Measurements from ENCODE around the gene MYH10.

The MYH10 gene

DNA sequence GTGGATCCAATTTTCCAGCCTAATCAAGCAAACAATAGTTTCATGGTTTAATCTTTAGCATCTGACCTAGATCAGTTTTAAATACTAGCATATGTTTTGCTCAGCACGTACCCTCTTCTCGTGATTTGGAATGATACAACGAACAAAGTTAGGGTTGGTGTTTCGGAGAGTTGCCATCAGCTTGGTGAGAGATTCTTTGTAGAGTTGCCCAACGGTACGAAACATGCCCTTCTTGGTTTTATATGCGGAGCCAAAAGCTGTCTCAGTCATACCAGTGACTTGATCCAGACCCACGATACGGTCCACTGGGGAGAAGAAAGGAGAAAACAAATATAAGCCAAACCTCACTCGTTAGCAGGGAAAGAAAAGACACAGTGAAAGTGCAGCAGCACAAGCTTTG is 109.5 kb downstream of the MYH10 start:
- Histone ChIP-seq H3F3A (ENCODE audit: insufficient read depth, low read length) (no peaks in the 10 kb centered on the region), H3K4me2 (ENCODE audit: low read depth, low read length) (no peak overlapping the region), H3K27ac (ENCODE audit: low read length) (no peak overlapping the region), H3K9me2 (replicated peaks; ENCODE audit: insufficient read depth, low read length) (no peaks in the 10 kb centered on the region), H3K9me3 (replicated peaks; ENCODE audit: insufficient read depth, low read length) (no peaks in the 10 kb centered on the region), H3K36me3 (replicated peaks; ENCODE audit: insufficient read depth, low read length) (no peaks in the 10 kb centered on the region; the same call in 1 of the 2 replicates), H2AFZ (ENCODE audit: low read length) (no peak overlapping the region), H4K20me1 (ENCODE audit: insufficient read depth, low read length) (no peaks in the 10 kb centered on the region), H3K4me3 (ENCODE audit: low read length) (no peak overlapping the region), H3K79me2 (ENCODE audit: low read length) (no peaks in the 10 kb centered on the region), H3K27me3 (replicated peaks; ENCODE audit: insufficient read depth, low read length) (no peaks in the 10 kb centered on the region), H3K9ac (ENCODE audit: low read length) (no peak overlapping the region), H3K4me1 (ENCODE audit: low read length) (no peaks in the 10 kb centered on the region)
- TF ChIP-seq, protein P1, sequence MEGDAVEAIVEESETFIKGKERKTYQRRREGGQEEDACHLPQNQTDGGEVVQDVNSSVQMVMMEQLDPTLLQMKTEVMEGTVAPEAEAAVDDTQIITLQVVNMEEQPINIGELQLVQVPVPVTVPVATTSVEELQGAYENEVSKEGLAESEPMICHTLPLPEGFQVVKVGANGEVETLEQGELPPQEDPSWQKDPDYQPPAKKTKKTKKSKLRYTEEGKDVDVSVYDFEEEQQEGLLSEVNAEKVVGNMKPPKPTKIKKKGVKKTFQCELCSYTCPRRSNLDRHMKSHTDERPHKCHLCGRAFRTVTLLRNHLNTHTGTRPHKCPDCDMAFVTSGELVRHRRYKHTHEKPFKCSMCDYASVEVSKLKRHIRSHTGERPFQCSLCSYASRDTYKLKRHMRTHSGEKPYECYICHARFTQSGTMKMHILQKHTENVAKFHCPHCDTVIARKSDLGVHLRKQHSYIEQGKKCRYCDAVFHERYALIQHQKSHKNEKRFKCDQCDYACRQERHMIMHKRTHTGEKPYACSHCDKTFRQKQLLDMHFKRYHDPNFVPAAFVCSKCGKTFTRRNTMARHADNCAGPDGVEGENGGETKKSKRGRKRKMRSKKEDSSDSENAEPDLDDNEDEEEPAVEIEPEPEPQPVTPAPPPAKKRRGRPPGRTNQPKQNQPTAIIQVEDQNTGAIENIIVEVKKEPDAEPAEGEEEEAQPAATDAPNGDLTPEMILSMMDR (IDR thresholded peaks at IDR 0.05; ENCODE audit: low read length) = no peak
- TF ChIP-seq EZH2 (optimal IDR thresholded peaks at IDR 0.05; ENCODE audit: low read depth, low read length) = no peak
- no peak for TF ChIP-seq EZH2phosphoT487 (IDR thresholded peaks at IDR 0.05; ENCODE audit: low read length)
- DNase-seq = no peak

DNA sequence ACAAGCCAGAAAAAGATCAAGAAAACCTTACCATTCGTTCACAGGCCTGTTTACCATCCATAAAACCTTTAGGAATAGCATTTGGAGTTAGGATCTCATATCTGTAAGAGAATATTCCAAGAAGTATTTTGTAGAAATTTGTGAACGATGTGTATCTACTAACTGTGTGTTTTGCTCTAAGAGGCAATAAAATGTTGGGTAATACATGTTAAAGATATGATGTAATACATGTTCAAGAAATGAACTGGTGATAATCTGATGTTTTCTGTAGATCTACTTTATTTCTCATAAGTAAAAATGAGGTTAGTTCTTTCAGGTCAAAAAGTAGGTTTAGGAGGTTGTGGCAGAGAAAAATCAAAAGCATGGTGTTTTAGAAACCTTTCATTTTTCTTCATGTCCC is 111.7 kb downstream of the MYH10 start:
- Histone ChIP-seq H3K4me3 (ENCODE audit: low read length) (no peak overlapping the region), H3F3A (ENCODE audit: insufficient read depth, low read length) (no peaks in the 10 kb centered on the region), H3K27me3 (replicated peaks; ENCODE audit: insufficient read depth, low read length) (no peaks in the 10 kb centered on the region), H3K9me3 (replicated peaks; ENCODE audit: insufficient read depth, low read length) (no peaks in the 10 kb centered on the region), H3K36me3 (replicated peaks; ENCODE audit: insufficient read depth, low read length) (no peaks in the 10 kb centered on the region; the same call in 1 of the 2 replicates), H3K9me2 (replicated peaks; ENCODE audit: insufficient read depth, low read length) (no peaks in the 10 kb centered on the region), H2AFZ (ENCODE audit: low read length) (no peak overlapping the region), H3K27ac (ENCODE audit: low read length) (no peak overlapping the region), H3K79me2 (ENCODE audit: low read length) (no peaks in the 10 kb centered on the region), H3K9ac (ENCODE audit: low read length) (no peak overlapping the region), H4K20me1 (ENCODE audit: insufficient read depth, low read length) (no peaks in the 10 kb centered on the region), H3K4me1 (ENCODE audit: low read length) (no peaks in the 10 kb centered on the region), H3K4me2 (ENCODE audit: low read depth, low read length) (no peak overlapping the region)
- no peak for DNase-seq
- no peak for TF ChIP-seq EZH2phosphoT487 (IDR thresholded peaks at IDR 0.05; ENCODE audit: low read length)
- TF ChIP-seq, protein P1 (IDR thresholded peaks at IDR 0.05; ENCODE audit: low read length) = no peak
- TF ChIP-seq EZH2 (optimal IDR thresholded peaks at IDR 0.05; ENCODE audit: low read depth, low read length) = no peak

DNA sequence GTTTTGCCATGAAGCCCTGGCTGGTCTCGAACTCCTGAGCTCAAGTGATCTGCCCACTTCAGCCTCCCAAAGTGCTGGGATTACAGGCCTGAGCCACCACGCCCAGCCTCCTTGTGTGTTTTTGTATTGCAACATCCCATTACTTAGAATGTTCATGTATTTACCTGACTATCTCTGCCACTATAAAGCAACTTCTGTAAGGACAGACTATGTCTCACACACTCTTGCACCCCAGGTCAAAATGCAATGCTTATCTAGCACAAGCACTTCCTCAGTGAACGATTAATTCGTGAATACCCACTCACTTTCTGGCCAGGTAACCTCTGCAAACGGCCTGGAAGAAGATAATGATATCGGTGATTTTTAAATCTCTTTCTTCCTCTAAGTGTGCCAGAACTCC is 112.2 kb downstream of the MYH10 start:
- no peaks in the 10 kb centered on the region for H3K4me1 ChIP-seq (ENCODE audit: low read length)
- no peaks in the 10 kb centered on the region for H3F3A ChIP-seq (ENCODE audit: insufficient read depth, low read length)
- no peaks in the 10 kb centered on the region; the same call in 1 of the 2 replicates for H3K36me3 ChIP-seq (replicated peaks; ENCODE audit: insufficient read depth, low read length)
- no peak for DNase-seq
- no peak overlapping the region for H3K9ac ChIP-seq (ENCODE audit: low read length)
- H3K4me3 ChIP-seq (ENCODE audit: low read length) = no peak overlapping the region
- no peak overlapping the region for H3K4me2 ChIP-seq (ENCODE audit: low read depth, low read length)
- no peak for TF ChIP-seq EZH2phosphoT487 (IDR thresholded peaks at IDR 0.05; ENCODE audit: low read length)
- no peak for TF ChIP-seq EZH2 (optimal IDR thresholded peaks at IDR 0.05; ENCODE audit: low read depth, low read length)
- no peaks in the 10 kb centered on the region for H3K27me3 ChIP-seq (replicated peaks; ENCODE audit: insufficient read depth, low read length)
- H2AFZ ChIP-seq (ENCODE audit: low read length) = no peak overlapping the region
- H3K79me2 ChIP-seq (ENCODE audit: low read length) = no peaks in the 10 kb centered on the region
- H3K9me3 ChIP-seq (replicated peaks; ENCODE audit: insufficient read depth, low read length) = no peaks in the 10 kb centered on the region
- H3K9me2 ChIP-seq (replicated peaks; ENCODE audit: insufficient read depth, low read length) = no peaks in the 10 kb centered on the region
- no peaks in the 10 kb centered on the region for H4K20me1 ChIP-seq (ENCODE audit: insufficient read depth, low read length)
- no peak overlapping the region for H3K27ac ChIP-seq (ENCODE audit: low read length)

DNA sequence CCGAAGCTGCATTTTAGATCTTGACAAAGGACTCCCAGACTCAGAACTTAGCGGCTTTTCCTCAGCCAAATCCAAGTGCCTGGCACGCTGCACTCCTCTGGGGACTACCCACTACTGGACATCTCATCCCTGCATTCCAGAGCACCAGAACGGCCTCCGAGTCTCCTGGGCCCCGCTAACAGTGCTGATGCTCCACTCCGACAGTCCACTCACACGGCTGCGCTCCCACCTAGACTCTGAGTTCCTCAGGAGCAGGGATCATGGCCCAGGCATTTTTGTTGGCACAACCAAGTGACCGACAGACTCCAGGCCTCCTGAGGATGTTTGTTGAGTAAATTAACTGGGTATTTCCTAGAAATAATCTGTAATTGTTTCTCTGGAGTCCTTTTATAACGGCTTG is 115.7 kb downstream of the MYH10 start:
- Histone ChIP-seq H3F3A (ENCODE audit: insufficient read depth, low read length) (no peaks in the 10 kb centered on the region), H3K9me2 (replicated peaks; ENCODE audit: insufficient read depth, low read length) (no peaks in the 10 kb centered on the region), H3K9ac (ENCODE audit: low read length) (no peak overlapping the region), H3K27me3 (replicated peaks; ENCODE audit: insufficient read depth, low read length) (no peaks in the 10 kb centered on the region), H3K4me1 (ENCODE audit: low read length) (no peaks in the 10 kb centered on the region), H3K4me3 (ENCODE audit: low read length) (no peak overlapping the region), H3K9me3 (replicated peaks; ENCODE audit: insufficient read depth, low read length) (no peaks in the 10 kb centered on the region), H3K27ac (ENCODE audit: low read length) (no peak overlapping the region), H4K20me1 (ENCODE audit: insufficient read depth, low read length) (no peaks in the 10 kb centered on the region), H2AFZ (ENCODE audit: low read length) (no peak overlapping the region), H3K79me2 (ENCODE audit: low read length) (no peaks in the 10 kb centered on the region), H3K4me2 (ENCODE audit: low read depth, low read length) (no peak overlapping the region), H3K36me3 (replicated peaks; ENCODE audit: insufficient read depth, low read length) (no peaks in the 10 kb centered on the region)
- TF ChIP-seq, protein P1 (IDR thresholded peaks at IDR 0.05; ENCODE audit: low read length) = no peak
- TF ChIP-seq EZH2 (optimal IDR thresholded peaks at IDR 0.05; ENCODE audit: low read depth, low read length) (no peak), EZH2phosphoT487 (IDR thresholded peaks at IDR 0.05; ENCODE audit: low read length) (no peak)
- DNase-seq = no peak

Data from MM.1S (cell line).